Erythroblast (primary cell): ENCODE measurements around the gene C5orf22.
"Not testable (repeated sequence)": the region's sequence is repeated elsewhere in the genome, so short reads cannot be mapped to it uniquely, and the experiment has no call there.

Source experiments
- DNase-seq, 2 experiments: peaks; one replicate each; lab custom pipeline; 2025; lab: John Stamatoyannopoulos, UW
- GATA1 ChIP-seq: IDR thresholded peaks from 2 replicates; pipeline ENCODE4 v1.6.1; 2011; ENCODE audit warnings: low read depth, mild to moderate bottlenecking, control low read depth, low read length, moderate library complexity
- POLR2A ChIP-seq: IDR thresholded peaks from 2 replicates; pipeline ENCODE4 v1.6.1; 2011; ENCODE audit warnings: mild to moderate bottlenecking, low read length

C5orf22 gene

DNA sequence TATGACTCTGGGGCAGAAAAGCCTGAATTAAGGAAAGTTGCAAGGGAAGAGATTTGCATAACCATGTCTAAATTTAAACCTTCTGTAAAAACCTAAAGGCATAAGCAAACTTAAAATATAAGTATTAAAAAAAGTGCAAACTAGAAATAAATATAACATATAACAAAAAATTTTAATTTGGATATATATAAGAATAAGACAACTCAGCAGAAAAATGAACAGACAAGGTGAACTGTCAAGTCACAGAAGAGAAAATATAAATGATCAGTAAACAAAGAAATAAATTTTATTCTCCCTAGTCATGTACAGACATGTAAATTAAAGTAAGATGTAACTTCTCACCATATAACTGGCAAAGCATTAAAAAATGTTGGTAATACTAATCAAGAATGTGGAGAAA, 37.0 kb downstream of the C5orf22 start:
- no peak for DNase-seq
- TF ChIP-seq POLR2A: no peak
- no peak for TF ChIP-seq GATA1

DNA sequence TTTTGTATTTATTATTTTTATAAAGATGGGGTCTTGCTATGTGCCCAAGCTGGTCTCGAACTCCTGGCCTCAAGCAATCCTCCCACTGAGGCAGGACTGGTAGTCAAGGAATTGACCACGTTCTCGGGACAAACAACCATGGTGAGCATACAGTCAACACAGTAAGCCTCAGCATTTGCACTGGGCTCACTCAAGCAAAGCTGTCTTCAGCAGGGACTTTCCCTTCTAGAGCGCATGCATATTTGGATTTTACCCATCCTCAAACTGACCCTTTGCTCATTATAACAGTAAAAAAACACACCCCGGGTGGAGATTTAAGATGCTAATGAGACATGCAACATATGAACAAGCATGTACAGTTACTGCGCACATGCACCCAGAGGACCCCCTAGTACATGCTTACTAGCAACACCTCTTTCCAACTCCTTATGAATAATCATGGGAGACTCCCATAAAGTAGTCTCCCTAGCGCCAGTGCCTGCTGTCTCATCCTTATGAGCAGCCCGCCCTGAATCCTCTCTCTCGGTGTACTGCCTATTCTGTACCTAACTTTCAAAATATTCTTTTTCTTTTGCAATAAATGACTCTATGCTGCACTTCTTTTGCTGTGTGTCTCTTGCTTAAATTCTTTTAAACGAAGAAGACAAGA, 41.5 kb downstream of the C5orf22 start:
- TF ChIP-seq GATA1 (no peak), POLR2A (no peak)
- no peak for DNase-seq

DNA sequence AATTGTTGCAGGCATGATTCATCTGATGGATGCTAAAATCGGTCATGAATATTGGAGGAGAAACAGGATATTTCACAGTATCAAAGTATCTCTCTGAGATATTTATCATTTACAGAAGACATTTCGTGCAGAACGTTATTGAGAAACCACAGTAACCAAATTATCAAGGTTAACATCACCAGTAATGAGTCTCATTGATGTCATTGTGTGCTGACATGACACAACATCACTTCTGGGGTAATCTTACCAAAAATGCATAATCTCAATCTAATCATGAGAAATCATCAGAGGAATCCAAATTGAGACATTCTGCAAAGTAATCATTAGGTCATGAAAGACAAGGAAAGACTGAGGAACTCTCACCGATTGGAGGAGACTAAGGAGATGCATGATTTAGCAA, 42.7 kb downstream of the C5orf22 start:
- TF ChIP-seq POLR2A (no peak), GATA1 (no peak)
- DNase-seq: no peak

DNA sequence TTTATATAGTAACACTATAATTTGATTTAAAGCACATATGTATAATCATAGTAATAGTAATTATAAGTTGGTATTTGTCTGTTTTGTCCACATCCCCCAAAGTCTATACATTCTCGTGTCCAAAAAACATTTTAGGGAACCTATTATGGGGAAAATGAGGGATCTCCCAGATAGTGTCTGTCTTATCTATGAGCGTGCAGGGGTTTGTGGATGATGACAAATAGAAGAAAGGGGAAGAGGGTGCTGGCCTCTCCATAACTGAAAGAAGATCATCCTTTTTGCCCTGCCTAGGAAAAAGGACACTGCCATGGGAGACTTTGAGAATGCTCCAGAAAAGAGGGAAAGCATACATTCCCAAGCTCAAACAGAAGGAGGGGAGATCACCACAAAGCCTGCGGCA, 45.3 kb downstream of the C5orf22 start:
- no peak for DNase-seq
- TF ChIP-seq GATA1 (no peak), POLR2A (no peak)

DNA sequence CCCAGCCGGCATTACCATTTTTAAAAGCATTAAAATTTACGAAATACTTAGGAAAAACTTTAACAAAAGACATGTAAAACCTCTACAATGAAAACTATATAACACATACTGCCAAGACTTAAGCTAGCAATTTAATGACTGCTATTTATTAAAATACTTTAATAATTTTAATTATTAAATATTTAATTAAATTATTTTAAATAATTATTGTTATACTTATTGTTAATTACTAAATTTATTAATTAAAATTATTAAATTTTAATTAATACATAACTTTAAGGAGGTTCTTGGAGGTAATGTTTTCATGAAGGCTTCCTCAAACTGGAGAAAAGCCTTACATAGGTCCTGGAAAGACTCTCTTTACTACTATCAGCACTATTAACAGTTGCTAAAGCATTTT, 47.5 kb downstream of the C5orf22 start:
- DNase-seq: no peak
- TF ChIP-seq POLR2A (no peak), GATA1 (no peak)

DNA sequence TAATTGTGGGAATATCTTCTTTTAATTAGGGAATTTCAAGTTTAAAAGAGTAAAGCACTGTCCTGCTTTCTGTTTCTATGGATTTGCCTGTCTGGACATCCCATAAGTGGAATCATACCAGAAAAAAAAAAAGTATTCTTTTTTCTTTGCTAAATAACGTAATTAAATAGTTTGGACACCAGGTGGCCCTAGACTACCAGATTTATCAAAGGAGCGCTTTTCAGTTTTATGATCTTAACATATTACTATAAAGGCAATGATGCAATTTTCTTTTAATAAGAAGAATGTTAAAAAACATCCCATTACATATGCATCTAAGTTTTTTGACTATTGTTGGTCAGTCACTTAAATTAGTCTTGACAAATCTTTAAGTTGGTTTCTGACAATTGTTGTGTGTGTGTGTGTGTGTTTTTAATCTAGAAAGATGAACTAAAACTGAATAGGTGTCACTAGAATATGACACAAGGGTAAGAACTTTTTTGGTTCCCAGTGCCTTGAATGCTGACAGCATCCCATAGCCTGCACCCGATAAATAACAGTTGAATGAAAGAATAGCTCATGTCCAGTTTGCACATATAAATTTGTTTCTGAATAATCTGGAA, 49.5 kb downstream of the C5orf22 start:
- peak; percentile 31 to 55 for DNase-seq

DNA sequence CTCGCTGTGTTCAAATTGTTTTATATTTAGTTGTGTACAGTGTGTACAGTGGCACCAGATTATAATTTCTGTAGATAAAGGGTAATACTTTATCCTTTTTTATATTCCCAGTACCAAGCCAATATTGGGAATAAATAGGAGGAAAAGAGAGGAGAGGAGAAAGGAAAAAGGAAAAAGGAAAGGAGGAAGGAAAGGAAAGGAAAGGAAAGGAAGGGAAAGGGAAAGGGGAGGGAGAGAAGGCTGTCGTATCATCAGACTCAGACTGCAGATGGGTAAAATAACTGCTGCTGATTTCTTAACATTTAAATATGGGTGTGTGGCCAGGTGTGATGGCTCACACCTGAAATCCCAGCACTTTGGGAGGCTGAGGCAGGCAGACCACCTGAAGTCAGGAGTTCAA, 51.0 kb downstream of the C5orf22 start:
- TF ChIP-seq GATA1 (no peak), POLR2A (no peak)
- DNase-seq: no peak

More for the DNA sequence above, 49.5 kb downstream of the C5orf22 start:
- TF ChIP-seq GATA1: no peak
- TF ChIP-seq POLR2A: no peak

DNA sequence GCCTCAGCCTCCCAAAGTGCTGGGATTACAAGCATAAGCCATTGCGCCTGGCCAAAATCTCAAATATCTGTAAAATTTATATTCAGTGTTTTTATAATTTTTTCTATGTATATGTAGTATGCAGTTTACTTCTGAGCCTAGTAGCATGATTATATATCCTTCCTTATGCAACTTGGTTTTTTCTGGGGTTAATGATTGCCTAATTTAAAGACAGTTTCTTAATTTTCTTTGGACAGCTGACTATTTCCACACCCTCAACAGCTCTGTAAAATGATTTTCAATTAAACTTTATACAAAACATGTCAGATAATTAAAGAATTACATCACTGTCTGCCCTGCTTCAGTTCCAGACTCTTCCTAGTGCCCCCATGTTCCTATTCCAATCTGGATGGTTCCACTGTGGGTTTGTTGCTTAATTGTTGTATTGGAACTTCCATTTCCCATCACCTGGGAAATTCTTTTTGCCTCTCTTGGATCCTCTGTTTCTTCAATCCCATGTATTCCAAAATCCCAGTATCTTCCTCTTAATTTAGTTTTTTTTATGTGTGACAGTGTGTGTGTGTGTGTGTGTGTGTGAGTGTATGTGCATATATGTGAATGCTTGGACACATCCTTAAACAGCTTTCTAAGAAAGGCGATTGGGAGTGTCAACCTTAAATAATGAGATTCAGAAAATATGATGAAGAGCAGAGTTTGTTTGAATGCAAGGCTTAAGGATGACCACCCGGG, 53.2 kb downstream of the C5orf22 start:
- TF ChIP-seq POLR2A: no peak
- TF ChIP-seq GATA1: no peak
- DNase-seq: no peak

DNA sequence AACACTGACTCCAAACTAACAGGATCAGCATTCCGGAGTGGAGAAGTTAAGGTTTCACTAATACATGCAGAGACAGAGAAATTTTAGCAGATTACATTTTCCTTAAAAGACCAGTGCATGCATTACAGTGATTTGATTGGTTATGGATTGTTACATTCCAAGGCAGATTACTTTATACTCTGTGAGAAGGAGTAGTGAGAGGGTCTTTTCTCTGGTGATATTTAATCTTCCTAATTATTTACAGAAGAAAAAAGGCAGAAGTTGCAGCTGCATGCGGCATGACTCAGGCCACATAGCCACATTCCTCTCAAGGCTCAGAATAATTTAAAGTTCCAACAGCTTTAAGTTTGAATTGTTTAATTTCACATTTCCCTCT, 53.8 kb downstream of the C5orf22 start:
- TF ChIP-seq GATA1 (no peak), POLR2A (no peak)
- no peak for DNase-seq

DNA sequence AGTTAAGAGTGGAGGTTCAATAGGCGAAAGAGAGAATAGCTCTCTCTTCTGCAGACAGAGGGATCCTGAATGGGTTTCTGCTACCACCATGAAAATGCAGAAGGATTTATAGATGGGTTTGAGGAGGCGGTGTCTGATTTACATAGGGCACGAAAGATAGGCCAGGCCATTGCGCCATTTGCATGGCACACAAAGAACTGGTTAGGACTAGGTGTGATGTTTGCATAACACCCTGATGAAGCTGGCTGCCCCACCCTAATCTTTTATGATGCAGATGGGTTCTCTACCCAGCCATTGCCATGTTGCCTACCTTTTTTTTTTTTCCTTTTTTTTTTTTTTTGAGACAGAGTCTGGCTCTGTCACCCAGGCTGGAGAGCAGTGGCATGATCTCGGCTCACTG, 55.4 kb downstream of the C5orf22 start:
- DNase-seq: no peak
- TF ChIP-seq GATA1 (no peak), POLR2A (no peak)

DNA sequence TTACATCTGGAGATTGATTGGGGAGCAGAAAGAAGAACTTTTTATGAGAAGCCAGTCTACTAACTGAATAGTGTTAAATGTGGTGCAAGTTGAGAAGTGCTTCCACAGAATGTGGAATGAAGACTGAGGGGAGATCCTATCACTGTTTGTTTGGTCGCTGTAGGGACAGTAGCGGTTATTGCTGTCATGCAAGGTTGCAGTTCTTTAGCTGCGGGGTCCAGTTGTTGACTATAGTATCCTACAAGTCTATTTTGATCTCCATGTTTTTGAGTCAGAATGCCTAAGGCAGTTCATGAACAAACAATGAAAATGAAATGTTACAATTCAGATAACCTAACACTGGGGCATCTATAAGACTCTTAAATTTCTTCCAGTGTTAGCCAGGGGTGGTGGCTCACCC, 61.6 kb downstream of the C5orf22 start:
- no peak for DNase-seq
- TF ChIP-seq POLR2A (no peak), GATA1 (no peak)

DNA sequence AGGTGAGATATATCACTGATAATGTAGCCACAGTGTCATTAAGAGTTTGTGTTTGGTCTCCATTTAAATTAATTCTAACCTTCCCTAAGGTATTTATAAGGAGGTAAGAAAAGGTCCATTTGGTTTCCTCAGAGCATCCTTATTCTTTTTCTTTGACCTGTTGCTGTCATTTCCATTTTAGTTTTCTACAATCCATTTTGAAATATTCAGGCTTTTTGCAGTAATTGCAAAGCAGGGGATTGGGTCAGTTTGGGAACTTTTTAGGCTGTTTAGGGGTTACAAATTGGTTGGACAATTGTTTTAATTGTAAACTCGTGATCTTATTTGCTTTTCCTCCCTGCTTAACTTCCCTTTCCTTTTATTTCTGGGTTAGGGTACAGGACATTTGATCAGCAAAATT, 64.3 kb downstream of the C5orf22 start:
- TF ChIP-seq POLR2A (no peak), GATA1 (no peak)
- no peak for DNase-seq

DNA sequence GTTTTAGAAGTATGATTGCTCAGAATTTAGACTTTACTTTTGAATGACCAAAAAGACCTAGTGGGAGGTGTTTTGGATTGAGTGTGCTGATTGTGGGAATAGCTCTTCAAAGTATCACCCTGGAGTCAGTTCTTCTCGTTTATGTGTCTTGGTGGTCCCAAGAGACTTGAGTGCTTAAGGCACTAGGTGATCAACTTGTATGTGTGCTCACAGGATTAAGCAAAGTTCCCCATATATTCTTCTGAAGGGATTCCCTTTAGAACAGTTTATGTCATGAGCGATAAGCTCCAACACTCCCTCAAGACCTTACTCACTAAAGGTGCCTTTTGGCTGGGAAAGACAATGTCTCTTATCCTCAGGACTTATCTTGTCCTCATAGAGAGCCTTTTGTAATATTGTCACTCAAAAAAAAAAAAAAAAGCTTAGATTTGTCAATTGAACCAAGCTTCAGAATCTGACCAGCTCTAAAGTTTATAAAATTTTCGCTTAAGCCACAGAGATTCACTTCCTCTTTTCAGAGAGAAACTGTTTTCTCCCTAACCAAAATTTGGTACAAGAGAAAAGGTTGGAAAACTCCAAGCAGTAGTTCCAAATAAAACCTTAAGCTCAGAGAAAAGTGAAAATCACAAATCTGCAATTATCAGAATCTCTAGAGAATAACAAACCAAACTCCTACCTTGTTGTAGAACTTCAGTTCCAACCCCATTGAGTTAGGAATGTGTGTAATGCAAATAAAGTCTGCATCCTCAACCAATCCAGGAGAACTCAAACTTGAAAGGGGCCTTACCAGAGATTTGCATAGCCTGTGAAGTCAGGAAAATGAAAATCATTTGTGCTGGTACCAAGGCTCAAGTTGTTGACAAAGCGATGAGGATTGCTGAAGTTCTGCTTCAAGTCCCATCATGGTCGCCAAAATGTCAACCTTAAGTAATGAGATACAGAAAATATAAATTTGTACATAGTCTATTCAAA, 66.8 kb downstream of the C5orf22 start:
- no peak for DNase-seq
- TF ChIP-seq POLR2A (no peak), GATA1 (no peak)

DNA sequence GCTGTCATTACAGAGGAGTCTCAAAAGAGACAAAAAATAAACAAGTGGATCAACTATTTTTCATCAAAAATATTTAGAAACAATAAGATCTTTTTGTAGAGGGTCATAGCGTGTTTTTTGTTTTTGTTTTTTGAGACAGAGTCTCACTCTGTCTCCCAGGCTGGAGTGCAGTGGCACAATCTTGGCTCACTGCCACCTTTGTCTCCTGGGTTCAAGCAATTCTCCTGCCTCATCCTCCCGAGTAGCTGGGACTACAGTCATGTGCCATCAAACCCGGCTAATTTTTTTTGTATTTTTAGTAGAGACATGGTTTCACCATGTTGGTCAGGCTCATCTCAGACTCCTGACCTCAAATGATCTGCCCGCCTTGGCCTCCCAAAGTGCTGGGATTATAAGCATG, 70.2 kb downstream of the C5orf22 start:
- DNase-seq: not testable (repeated sequence)
